Neuronal stem cell (in vitro differentiated cells): Measurements from ENCODE around the gene ZNF618.

Experiments
- DNase-seq: peaks from one replicate; pipeline ENCODE4 v3.0.0-alpha.2; 2013; ENCODE audit warnings: low spot score
- H2AFZ ChIP-seq: one replicate; pipeline ENCODE4 v1.6.1; 2013; ENCODE audit warnings: mild to moderate bottlenecking, low read length, inconsistent platforms
- H2AK5ac ChIP-seq: 2 replicates; pipeline ENCODE4 v1.6.1; 2013; ENCODE audit warnings: low read depth, mild to moderate bottlenecking, inconsistent platforms, low read length, moderate library complexity, mixed read lengths
- H2BK120ac ChIP-seq: 2 replicates; pipeline ENCODE4 v1.6.1; 2013; ENCODE audit warnings: low read depth, mild to moderate bottlenecking, inconsistent platforms, low read length, moderate library complexity, mixed read lengths
- H2BK12ac ChIP-seq: one replicate; pipeline ENCODE4 v1.6.1; 2013; ENCODE audit warnings: low read length, inconsistent platforms
- H2BK15ac ChIP-seq: 2 replicates; pipeline ENCODE4 v1.6.1; 2013; ENCODE audit warnings: mild to moderate bottlenecking, low read length, inconsistent platforms, mixed read lengths
- H2BK5ac ChIP-seq: one replicate; pipeline ENCODE4 v1.6.1; 2013; ENCODE audit warnings: inconsistent platforms, mild to moderate bottlenecking, low read length, moderate library complexity
- H3K14ac ChIP-seq: one replicate; pipeline ENCODE4 v1.6.1; 2013; ENCODE audit warnings: low read length, inconsistent platforms
- H3K18ac ChIP-seq: 2 replicates; pipeline ENCODE4 v1.6.1; 2013; ENCODE audit warnings: low read length, inconsistent platforms
- H3K23ac ChIP-seq: 2 replicates; pipeline ENCODE4 v1.6.1; 2013; ENCODE audit warnings: low read depth, mild to moderate bottlenecking, mixed read lengths, low read length, inconsistent platforms; ENCODE audit not compliant: poor library complexity
- H3K27ac ChIP-seq: replicated peaks from 3 replicates; pipeline ENCODE4 v1.5.1; 2013; ENCODE audit warnings: low read length, inconsistent platforms
- H3K27me3 ChIP-seq, 3 experiments: 2 replicates each; pipeline ENCODE4 v1.6.1; 2013; ENCODE audit warnings: low read length in 3 of 3, mild to moderate bottlenecking in 2 of 3, inconsistent platforms in 1 of 3, low read depth in 1 of 3, mixed read lengths in 1 of 3, moderate library complexity in 1 of 3; ENCODE audit not compliant: control insufficient read depth in 3 of 3, insufficient read depth in 3 of 3
- H3K36me3 ChIP-seq, 2 donors: replicated peaks in 1 of 2; 2 replicates each; pipeline ENCODE4 v1.6.1; 2013; ENCODE audit warnings: low read length in 2 of 2; ENCODE audit not compliant: control insufficient read depth in 2 of 2, insufficient read depth in 2 of 2
- H3K4ac ChIP-seq: 2 replicates; pipeline ENCODE4 v1.6.1; 2013; ENCODE audit warnings: inconsistent platforms, mild to moderate bottlenecking, low read length, moderate library complexity
- H3K4me1 ChIP-seq, 2 donors: 1 replicate in 1 of 2; 2 replicates in 1 of 2; pipeline ENCODE4 v1.6.1; 2013; ENCODE audit warnings: low read length in 2 of 2, low read depth in 1 of 2; ENCODE audit not compliant: control insufficient read depth in 2 of 2, insufficient read depth in 1 of 2
- H3K4me2 ChIP-seq: one replicate; pipeline ENCODE4 v1.6.1; 2013; ENCODE audit warnings: mild to moderate bottlenecking, low read length, inconsistent platforms; ENCODE audit not compliant: insufficient read depth, poor library complexity, severe bottlenecking
- H3K4me3 ChIP-seq, 2 donors: 2 replicates each; pipeline ENCODE4 v1.5.1; 2013; ENCODE audit warnings: low read length in 2 of 2, mild to moderate bottlenecking in 2 of 2, inconsistent platforms in 1 of 2, moderate library complexity in 1 of 2
- H3K79me1 ChIP-seq: one replicate; pipeline ENCODE4 v1.6.1; 2013; ENCODE audit warnings: low read depth, mild to moderate bottlenecking, inconsistent platforms, low read length, moderate library complexity
- H3K9ac ChIP-seq: one replicate; pipeline ENCODE4 v1.6.1; 2013; ENCODE audit warnings: mild to moderate bottlenecking, low read depth, low read length, inconsistent platforms; ENCODE audit not compliant: poor library complexity
- H3K9me3 ChIP-seq, 2 donors: replicated peaks in 1 of 2; 2 replicates each; pipeline versions ENCODE3 to v1.6.1; 2013; ENCODE audit warnings: low read length in 2 of 2, mild to moderate bottlenecking in 2 of 2, inconsistent platforms in 1 of 2, low read depth in 1 of 2, mixed read lengths in 1 of 2, moderate library complexity in 1 of 2; ENCODE audit not compliant: control insufficient read depth in 2 of 2, insufficient read depth in 1 of 2
- H4K8ac ChIP-seq: one replicate; pipeline ENCODE4 v1.6.1; 2013; ENCODE audit warnings: low read depth, mild to moderate bottlenecking, inconsistent platforms, low read length, moderate library complexity
- H4K91ac ChIP-seq: one replicate; pipeline ENCODE4 v1.6.1; 2013; ENCODE audit warnings: low read length, low read depth, mild to moderate bottlenecking, inconsistent platforms; ENCODE audit not compliant: poor library complexity
- WGBS, 2 donors: extraction: QIAGEN DNeasy Blood & Tissue Kit; methylation state at CpG; one replicate each; pipeline ENCODE4 v1.1.7; 2013; ENCODE audit warnings: missing lambda C conversion rate in 2 of 2, mixed read lengths in 1 of 2; ENCODE audit not compliant: insufficient read length in 2 of 2, insufficient replicate concordance in 1 of 2; ENCODE audit errors: extremely low coverage in 2 of 2; 5-methylcytosine and 5-hydroxymethylcytosine counted together

The ZNF618 gene

GRCh38 chr9:113946496-113947115 lies 70.5 kb downstream of the ZNF618 start:
- Histone ChIP-seq H3K4me2 (no peak overlapping the region), H3K4me3 (no peak overlapping the region), H2BK15ac (no peak overlapping the region), H3K4ac (no peak overlapping the region), H3K27ac (no peak overlapping the region), H3K18ac (no peak overlapping the region), H2AK5ac (no peak overlapping the region), H3K23ac (no peak overlapping the region), H3K9me3 (peaks cover 0 to 5% of the 10 kb centered on the region in 2 donors), H2BK5ac (no peak overlapping the region), H3K36me3 (peaks cover 5 to 16% of the 10 kb centered on the region in 2 donors), H2AFZ (no peak overlapping the region), H2BK120ac (no peak overlapping the region), H4K91ac (no peak overlapping the region), H2BK12ac (no peak overlapping the region), H3K79me1 (peaks cover 6% of the 10 kb centered on the region), H3K9ac (peak overlapping the region; percentile 7), H3K4me1 (peaks cover 0 to 9% of the 10 kb centered on the region in 2 donors), H3K27me3 (no peaks in the 10 kb centered on the region), H4K8ac (no peak overlapping the region), H3K14ac (peak overlapping the region; percentile 58)
- no CpG with 5 or more reads among the region's 11 CpGs for WGBS, 2 donors
- no peak for DNase-seq

DNA sequence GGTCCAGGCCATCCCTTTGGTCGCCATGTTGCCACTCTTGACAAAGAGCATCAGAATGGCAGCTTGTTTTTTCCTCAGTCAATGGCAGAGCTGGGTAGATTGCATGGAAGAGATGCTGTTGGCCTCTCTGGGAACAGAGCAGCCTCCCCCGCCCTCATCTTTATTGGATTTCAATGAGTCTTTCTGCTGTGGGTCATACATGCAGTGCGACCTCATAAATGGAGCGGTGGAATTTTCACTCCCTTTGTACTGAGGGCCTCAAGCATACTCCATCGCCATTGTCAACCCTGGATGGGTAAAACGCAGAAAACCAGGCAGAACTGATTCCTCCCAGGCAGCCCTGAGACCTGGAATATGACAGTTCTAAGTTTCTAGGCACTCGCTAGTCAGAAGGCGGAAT lies 71.8 kb downstream of the ZNF618 start:
- no CpG with 5 or more reads among the region's 8 CpGs for WGBS, 2 donors
- no peak for DNase-seq

GRCh38 chr9:113948891-113949570 lies 72.9 kb downstream of the ZNF618 start:
- H3K4me3 ChIP-seq: no peak overlapping the region
- DNase-seq: no peak
- no peak overlapping the region for H2AFZ ChIP-seq
- H3K27me3 ChIP-seq: no peaks in the 10 kb centered on the region
- peaks cover 2 to 3% of the 10 kb centered on the region in 2 donors for H3K36me3 ChIP-seq
- no peak overlapping the region for H3K4ac ChIP-seq
- no peak overlapping the region for H2BK15ac ChIP-seq
- H2BK12ac ChIP-seq: no peak overlapping the region
- no peak overlapping the region for H4K8ac ChIP-seq
- no peak overlapping the region for H2BK5ac ChIP-seq
- H2AK5ac ChIP-seq: no peak overlapping the region
- H3K9ac ChIP-seq: no peak overlapping the region
- H3K4me1 ChIP-seq: peaks cover 0 to 9% of the 10 kb centered on the region in 2 donors
- H3K4me2 ChIP-seq: no peak overlapping the region
- no peak overlapping the region for H3K23ac ChIP-seq
- H3K14ac ChIP-seq: no peak overlapping the region
- no CpG with 5 or more reads among the region's 11 CpGs for whole genome bisulfite sequencing, 2 donors
- H3K18ac ChIP-seq: no peak overlapping the region
- H3K27ac ChIP-seq: no peak overlapping the region
- H3K79me1 ChIP-seq: peaks cover 4% of the 10 kb centered on the region
- H4K91ac ChIP-seq: no peak overlapping the region
- H2BK120ac ChIP-seq: no peak overlapping the region
- H3K9me3 ChIP-seq: no peaks in the 10 kb centered on the region

More for the DNA sequence above, 71.8 kb downstream of the ZNF618 start:
- Histone ChIP-seq H3K9ac (no peak overlapping the region), H4K8ac (no peak overlapping the region), H3K36me3 (peaks cover 3 to 6% of the 10 kb centered on the region in 2 donors), H3K27me3 (no peaks in the 10 kb centered on the region), H3K18ac (no peak overlapping the region), H3K27ac (no peak overlapping the region), H3K23ac (no peak overlapping the region), H3K4me1 (peaks cover 0 to 9% of the 10 kb centered on the region in 2 donors), H2BK120ac (no peak overlapping the region), H3K79me1 (peaks cover 4% of the 10 kb centered on the region), H2BK5ac (no peak overlapping the region), H2AK5ac (no peak overlapping the region), H3K14ac (no peak overlapping the region), H3K9me3 (no peaks in the 10 kb centered on the region), H2BK12ac (no peak overlapping the region), H4K91ac (no peak overlapping the region), H3K4me3 (no peak overlapping the region), H2BK15ac (no peak overlapping the region), H3K4me2 (no peak overlapping the region), H2AFZ (no peak overlapping the region), H3K4ac (no peak overlapping the region)

DNA sequence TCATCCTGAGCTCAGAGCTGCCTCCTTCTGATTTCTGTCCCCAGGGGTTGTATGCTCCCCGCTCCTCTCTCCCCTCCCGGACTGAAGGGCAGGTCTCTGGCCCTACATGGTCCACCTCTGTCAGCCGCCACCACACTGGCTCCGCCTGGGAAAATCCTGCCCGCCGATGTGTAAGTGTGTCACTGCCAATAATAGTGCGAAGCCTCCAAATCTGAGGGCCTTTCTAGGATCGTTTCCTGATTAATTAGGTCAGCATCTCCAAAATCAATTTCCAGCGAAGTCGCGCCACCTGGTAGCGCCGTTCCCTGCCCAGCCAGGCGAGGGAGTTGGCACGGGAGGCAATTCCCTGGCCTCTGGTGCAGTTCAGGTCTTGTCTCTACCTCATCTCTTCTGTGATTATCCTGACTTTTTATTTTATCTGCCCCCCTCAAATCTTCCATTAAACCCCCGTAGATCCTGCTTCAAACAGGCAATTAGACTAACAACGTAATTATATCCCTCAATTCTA lies 73.5 kb downstream of the ZNF618 start:
- Histone ChIP-seq H3K4me3 (no peak overlapping the region), H3K18ac (no peak overlapping the region), H3K23ac (no peak overlapping the region), H3K9me3 (no peaks in the 10 kb centered on the region), H2BK120ac (no peak overlapping the region), H3K4ac (no peak overlapping the region), H3K27ac (no peak overlapping the region), H2BK12ac (no peak overlapping the region), H4K8ac (no peak overlapping the region), H2BK5ac (no peak overlapping the region), H2AK5ac (no peak overlapping the region), H3K9ac (no peak overlapping the region), H3K4me2 (no peak overlapping the region), H2AFZ (no peak overlapping the region), H3K79me1 (peaks cover 4% of the 10 kb centered on the region), H3K4me1 (peaks cover 3 to 9% of the 10 kb centered on the region in 2 donors), H3K27me3 (no peaks in the 10 kb centered on the region), H2BK15ac (no peak overlapping the region), H3K14ac (no peak overlapping the region), H3K36me3 (peaks cover 2 to 3% of the 10 kb centered on the region in 2 donors), H4K91ac (no peak overlapping the region)
- no CpG with 5 or more reads among the region's 17 CpGs for WGBS, 2 donors
- DNase-seq: no peak
